ENCODE data around the gene APLP2.

APLP2 gene

GRCh38 chr11:130136107-130136506 lies 66.4 kb downstream of the APLP2 start:
- no peak overlapping the region for H2AFZ ChIP-seq (ENCODE audit: low read depth, low read length)
- no peaks in the 10 kb centered on the region for H4K20me1 ChIP-seq (ENCODE audit: insufficient read depth, low read length)
- H3K36me3 ChIP-seq (replicated peaks; ENCODE audit: low read depth, low read length): peaks cover 14% of the 10 kb centered on the region
- no peak overlapping the region for H3K4me2 ChIP-seq (ENCODE audit: low read length)
- H3K27ac ChIP-seq (ENCODE audit: low read length): no peak overlapping the region
- H3K27me3 ChIP-seq (ENCODE audit: low read depth, low read length): no peaks in the 10 kb centered on the region
- no peak overlapping the region for H3K9ac ChIP-seq (ENCODE audit: low read length)
- TF ChIP-seq CTCF (IDR thresholded peaks at IDR 0.05; ENCODE audit: low read depth, low read length) (no peak), EZH2phosphoT487 (IDR thresholded peaks at IDR 0.05; ENCODE audit: low read depth) (no peak)
- no peak overlapping the region for H3K4me3 ChIP-seq (ENCODE audit: low read length)
- no peaks in the 10 kb centered on the region for H3K9me3 ChIP-seq (ENCODE audit: insufficient read depth, low read length)
- H3K4me1 ChIP-seq (ENCODE audit: low read length): no peaks in the 10 kb centered on the region
- no peaks in the 10 kb centered on the region for H3K79me2 ChIP-seq (ENCODE audit: low read length)

GRCh38 chr11:130137999-130138398 lies 68.3 kb downstream of the APLP2 start:
- Histone ChIP-seq H3K9me3 (ENCODE audit: insufficient read depth, low read length) (no peaks in the 10 kb centered on the region), H3K27ac (ENCODE audit: low read length) (no peak overlapping the region), H2AFZ (ENCODE audit: low read depth, low read length) (no peak overlapping the region), H3K9ac (ENCODE audit: low read length) (no peak overlapping the region), H3K4me2 (ENCODE audit: low read length) (no peak overlapping the region), H3K36me3 (replicated peaks; ENCODE audit: low read depth, low read length) (peaks cover 18% of the 10 kb centered on the region), H3K4me3 (ENCODE audit: low read length) (no peak overlapping the region), H4K20me1 (ENCODE audit: insufficient read depth, low read length) (no peaks in the 10 kb centered on the region), H3K79me2 (ENCODE audit: low read length) (no peaks in the 10 kb centered on the region), H3K27me3 (ENCODE audit: low read depth, low read length) (no peaks in the 10 kb centered on the region), H3K4me1 (ENCODE audit: low read length) (no peaks in the 10 kb centered on the region)
- TF ChIP-seq CTCF (IDR thresholded peaks at IDR 0.05; ENCODE audit: low read depth, low read length) (no peak), EZH2phosphoT487 (IDR thresholded peaks at IDR 0.05; ENCODE audit: low read depth) (no peak)

GRCh38 chr11:130139401-130139800 lies 69.7 kb downstream of the APLP2 start:
- no peak overlapping the region for H2AFZ ChIP-seq (ENCODE audit: low read depth, low read length)
- H3K4me2 ChIP-seq (ENCODE audit: low read length): no peak overlapping the region
- H3K9me3 ChIP-seq (ENCODE audit: insufficient read depth, low read length): no peaks in the 10 kb centered on the region
- TF ChIP-seq EZH2phosphoT487 (IDR thresholded peaks at IDR 0.05; ENCODE audit: low read depth) (no peak), CTCF (IDR thresholded peaks at IDR 0.05; ENCODE audit: low read depth, low read length) (no peak)
- no peaks in the 10 kb centered on the region for H3K27me3 ChIP-seq (ENCODE audit: low read depth, low read length)
- no peak overlapping the region for H3K27ac ChIP-seq (ENCODE audit: low read length)
- H3K4me1 ChIP-seq (ENCODE audit: low read length): no peaks in the 10 kb centered on the region
- H4K20me1 ChIP-seq (ENCODE audit: insufficient read depth, low read length): no peaks in the 10 kb centered on the region
- H3K9ac ChIP-seq (ENCODE audit: low read length): no peak overlapping the region
- no peaks in the 10 kb centered on the region for H3K79me2 ChIP-seq (ENCODE audit: low read length)
- H3K4me3 ChIP-seq (ENCODE audit: low read length): no peak overlapping the region
- H3K36me3 ChIP-seq (replicated peaks; ENCODE audit: low read depth, low read length): peaks cover 22% of the 10 kb centered on the region

- no peaks in the 10 kb centered on the region for H4K20me1 ChIP-seq (ENCODE audit: insufficient read depth, low read length)
- no peaks in the 10 kb centered on the region for H3K79me2 ChIP-seq (ENCODE audit: low read length)
- H2AFZ ChIP-seq (ENCODE audit: low read depth, low read length): no peak overlapping the region
- TF ChIP-seq EZH2phosphoT487 (IDR thresholded peaks at IDR 0.05; ENCODE audit: low read depth): no peak
- TF ChIP-seq CTCF (IDR thresholded peaks at IDR 0.05; ENCODE audit: low read depth, low read length): no peak
- H3K9ac ChIP-seq (ENCODE audit: low read length): no peak overlapping the region
- no peak overlapping the region for H3K4me3 ChIP-seq (ENCODE audit: low read length)
- no peaks in the 10 kb centered on the region for H3K9me3 ChIP-seq (ENCODE audit: insufficient read depth, low read length)
- H3K4me1 ChIP-seq (ENCODE audit: low read length): peaks cover 14% of the 10 kb centered on the region
- H3K27ac ChIP-seq (ENCODE audit: low read length): no peak overlapping the region
- peaks cover 30% of the 10 kb centered on the region for H3K36me3 ChIP-seq (replicated peaks; ENCODE audit: low read depth, low read length)
- no peak overlapping the region for H3K4me2 ChIP-seq (ENCODE audit: low read length)
- no peaks in the 10 kb centered on the region for H3K27me3 ChIP-seq (ENCODE audit: low read depth, low read length)
These were observed 72.1 kb downstream of the APLP2 start for GRCh38 chr11:130141561-130142341.

All from OCI-LY3 (cell line).